GM12878 (cell line): ENCODE measurements around the gene BRINP3. TPM values are rescaled to one million over a fixed set of nuclear protein-coding genes. Genes with fewer than 3 reads are reported as not detected.

Experiments
- ATAC-seq: fragments of 200-7000 bp; cut with Tn5 transposase; 3 replicates; pipeline ENCODE4 v1.9.1; 2020; ENCODE audit warnings: mild to moderate bottlenecking, moderate library complexity
- BruUV-seq: library from RNA; stranded (reverse); fragments of 400-500 nt; replicated peaks from 2 replicates; lab custom pipeline; 2021; lab: Mats Ljungman, UMichigan
- CTCF ChIA-PET: fragments of 300-600 bp; sonication (Branson Sonifier 250); formaldehyde crosslinking; extraction: SDS; loops from one replicate; lab custom pipeline; 2021; ENCODE audit warnings: inconsistent platforms; lab: Yijun Ruan, JAX
- POLR2A ChIA-PET: fragments of 350-600 bp; formaldehyde crosslinking; extraction: SDS; loops from one replicate; lab custom pipeline; 2021; ENCODE audit warnings: inconsistent platforms; lab: Charles Lee
- RAD21 ChIA-PET: fragments of 300-600 bp; sonication (Branson Sonifier 250); formaldehyde crosslinking; loops from one replicate; lab custom pipeline; 2023; ENCODE audit warnings: antibody characterized with exemption; ENCODE audit not compliant: unreplicated experiment; lab: Charles Lee
- SMC1A ChIA-PET: fragments of 300-600 bp; sonication (Branson Sonifier 250); formaldehyde crosslinking; loops from one replicate; lab custom pipeline; 2023; ENCODE audit not compliant: unreplicated experiment, uncharacterized antibody; lab: Charles Lee
- DNase-seq: peaks from one replicate; pipeline ENCODE4 v3.0.0-alpha.2; 2011; ENCODE audit warnings: low read depth, low spot score
- FAIRE-seq: peaks from 3 replicates; lab custom pipeline; 2011; peaks lifted over from hg19 to GRCh38; lab: Jason Lieb, UNC
- H2AFZ ChIP-seq: 2 replicates; pipeline ENCODE4 v1.6.0; 2011; ENCODE audit warnings: low read depth, low read length, control low read depth; ENCODE audit not compliant: control insufficient read depth
- H3K27ac ChIP-seq: 2 replicates; pipeline ENCODE4 v1.5.1; 2011; ENCODE audit warnings: control low read depth; ENCODE audit not compliant: control insufficient read depth, insufficient read depth
- H3K27me3 ChIP-seq, 2 experiments: replicated peaks in 1 of 2; 2 replicates each; pipeline versions ENCODE4 v1.6.0 to v1.6.1; 2011; ENCODE audit warnings: low read length in 1 of 2; ENCODE audit not compliant: control insufficient read depth in 2 of 2, insufficient read depth in 2 of 2
- H3K36me3 ChIP-seq, 2 experiments: 2 replicates each; pipeline ENCODE4 v1.5.1; 2011; ENCODE audit warnings: low read length in 1 of 2; ENCODE audit not compliant: control insufficient read depth in 2 of 2, insufficient read depth in 2 of 2
- H3K4me1 ChIP-seq: 2 replicates; pipeline ENCODE4 v1.6.1; 2011; ENCODE audit warnings: mild to moderate bottlenecking, low read length, moderate library complexity, mixed read lengths; ENCODE audit not compliant: control insufficient read depth, insufficient read depth
- H3K4me2 ChIP-seq: 2 replicates; pipeline ENCODE4 v1.6.0; 2011; ENCODE audit warnings: control low read depth; ENCODE audit not compliant: control insufficient read depth, insufficient read depth
- H3K4me3 ChIP-seq: fragments of 200-600 bp; sonication (generic); 2 replicates; pipeline ENCODE4 v1.5.1; 2016
- H3K79me2 ChIP-seq: 2 replicates; pipeline ENCODE4 v1.6.0; 2011; ENCODE audit warnings: low read length; ENCODE audit not compliant: control insufficient read depth, insufficient read depth
- H3K9ac ChIP-seq: 2 replicates; pipeline ENCODE4 v1.8.0; 2011; ENCODE audit warnings: low read length, control low read depth, mixed read lengths; ENCODE audit not compliant: control insufficient read depth, insufficient read depth
- H3K9me3 ChIP-seq: replicated peaks from 3 replicates; pipeline ENCODE4 v1.5.1; 2011; ENCODE audit warnings: mild to moderate bottlenecking, low read length; ENCODE audit not compliant: control insufficient read depth, insufficient read depth
- H4K20me1 ChIP-seq: 2 replicates; pipeline ENCODE4 v1.6.0; 2011; ENCODE audit not compliant: control insufficient read depth, insufficient read depth
- BACH1 ChIP-seq: fragments of 450-650 bp; IDR thresholded peaks from 2 replicates; pipeline ENCODE4 v1.6.1; 2017; ENCODE audit warnings: mild to moderate bottlenecking, borderline replicate concordance
- CBX3 ChIP-seq: fragments of 200-600 bp; sonication (generic); IDR thresholded peaks from 2 replicates; pipeline ENCODE4 v1.6.1; 2016; ENCODE audit warnings: low read depth, borderline replicate concordance
- CREB1 ChIP-seq: IDR thresholded peaks from 2 replicates; pipeline ENCODE4 v1.6.1; 2012; ENCODE audit warnings: low read depth, mild to moderate bottlenecking, inconsistent platforms
- E2F8 ChIP-seq: fragments of 450-650 bp; IDR thresholded peaks from 2 replicates; pipeline ENCODE4 v1.6.1; 2018; ENCODE audit warnings: mild to moderate bottlenecking, low read depth, moderate library complexity; ENCODE audit not compliant: partially characterized antibody
- EED ChIP-seq: sonication (generic); IDR thresholded peaks from 2 replicates; pipeline ENCODE4 v1.6.1; 2016; ENCODE audit warnings: antibody characterized with exemption, low read depth
- MTA3 ChIP-seq: IDR thresholded peaks from 2 replicates; pipeline ENCODE4 v1.6.1; 2012; ENCODE audit warnings: low read length, inconsistent platforms, borderline replicate concordance
- NFYA ChIP-seq: IDR thresholded peaks from 2 replicates; pipeline ENCODE4 v1.6.1; 2011; ENCODE audit warnings: low read depth, mild to moderate bottlenecking, low read length, improper control_type of control experiment, borderline replicate concordance
- NR2C1 ChIP-seq: fragments of 450-650 bp; IDR thresholded peaks from 2 replicates; pipeline ENCODE4 v1.6.1; 2017; ENCODE audit warnings: antibody characterized with exemption, mild to moderate bottlenecking, moderate library complexity
- POLR2AphosphoS5 ChIP-seq: IDR thresholded peaks from 2 replicates; pipeline ENCODE4 v1.6.1; 2011; ENCODE audit warnings: mild to moderate bottlenecking, low read length, inconsistent platforms
- SKIL ChIP-seq: fragments of 450-650 bp; IDR thresholded peaks from 2 replicates; pipeline ENCODE4 v1.6.1; 2017; ENCODE audit warnings: mild to moderate bottlenecking, low read depth, inconsistent platforms; ENCODE audit not compliant: poor library complexity, severe bottlenecking
- ZBTB4 ChIP-seq: fragments of 450-650 bp; formaldehyde crosslinking; IDR thresholded peaks from 2 replicates; pipeline ENCODE4 v1.4.0; 2022; ENCODE audit warnings: mild to moderate bottlenecking, moderate library complexity
- ZNF592 ChIP-seq: fragments of 450-650 bp; IDR thresholded peaks from 2 replicates; pipeline ENCODE4 v1.6.1; 2017; ENCODE audit warnings: mild to moderate bottlenecking, moderate library complexity
- ZZZ3 ChIP-seq: IDR thresholded peaks from 2 replicates; pipeline ENCODE4 v1.6.1; 2011; ENCODE audit warnings: low read depth; ENCODE audit not compliant: control insufficient read depth, insufficient read length
- WGBS: methylation state at CpG from one replicate; pipeline ENCODE4 v1.1.6; 2016; ENCODE audit warnings: low lambda C conversion rate; ENCODE audit not compliant: insufficient replicate concordance, insufficient coverage; ENCODE audit errors: missing lambda C conversion rate; 5-methylcytosine and 5-hydroxymethylcytosine counted together
- in situ Hi-C: fragments of 300-500 bp; cut with MboI; formaldehyde crosslinking; loops from 9 replicates; pipeline ENCODE4 v1.14.3; 2018; ENCODE audit warnings: mixed read lengths
- intact Hi-C: fragments of 100-400 bp; cut with micrococcal nuclease; formaldehyde crosslinking; loops from one replicate; pipeline ENCODE4 v1.14.2; 2022; ENCODE audit not compliant: unreplicated experiment
- polyA plus RNA-seq, 11 experiments: library from polyadenylated mRNA; depleted of rRNA in 4 of 11; unstranded in 6 of 11; stranded (reverse) in 5 of 11; fragments of >200 nt; fragmentation: Nextera tagmentation in 4 of 11; fragmentation: Illumina TruSeq in 1 of 11; extraction: Ambion mirVana in 4 of 11; extraction: Trizol in 1 of 11; gene quantifications; 1 replicate in 1 of 11; 2 replicates in 10 of 11; pipeline versions ENCODE4 v1.2.1 to v1.2.3, GENCODE V29; 2011 to 2016; ENCODE audit warnings: inconsistent platforms in 2 of 11, missing spikeins in 2 of 11, low read depth in 1 of 11
- total RNA-seq, 4 experiments: library from RNA; depleted of rRNA in 3 of 4; stranded (reverse); fragments of >200 nt in 3 of 4; fragmentation: Illumina TruSeq in 1 of 4; extraction: Trizol in 1 of 4; gene quantifications; 2 replicates each; pipeline versions ENCODE4 v1.2.1 to v1.2.3, GENCODE V29; 2013 to 2021

The BRINP3 gene
- total and polyA plus RNA-seq, 10 of the 15 experiments (the other 5 are each of a cell fraction or from before 2014, with no cell fraction given) = under 0.01 TPM; not detected in 9

GRCh38 chr1:190168893-190169280 is 308.8 kb downstream of the BRINP3 start:
- Histone ChIP-seq H3K9me3 (no peaks in the 10 kb centered on the region), H3K36me3 (no peaks in the 10 kb centered on the region), H3K4me2 (no peak overlapping the region), H3K4me1 (no peaks in the 10 kb centered on the region), H3K4me3 (no peak overlapping the region), H2AFZ (no peak overlapping the region), H3K79me2 (no peaks in the 10 kb centered on the region), H4K20me1 (no peaks in the 10 kb centered on the region), H3K27me3 (no peaks in the 10 kb centered on the region), H3K27ac (no peak overlapping the region), H3K9ac (no peak overlapping the region)
- intact Hi-C loops = no loop called here
- WGBS = 0% methylated on average over 3 of the region's 3 CpGs
- ATAC-seq (no peak), DNase-seq (no peak), FAIRE-seq (no peak)
- BruUV-seq = no TSS peak
- ChIA-PET POLR2A (no interaction called here), CTCF (no interaction called here), RAD21 (no interaction called here), SMC1A (no interaction called here)
- in situ Hi-C loops = no loop called here
- TF ChIP-seq ZNF592 (no peak), ZBTB4 (CRISPR knock-in tag) (no peak), BACH1 (no peak), SKIL (no peak), EED (no peak), MTA3 (no peak), CREB1 (no peak), POLR2AphosphoS5 (no peak), E2F8 (no peak), ZZZ3 (no peak), CBX3 (no peak), NR2C1 (no peak), NFYA (no peak)
